ENCODE measurements around the gene NFKBIL1. TPM values are rescaled to one million over a fixed set of nuclear protein-coding genes. Genes with fewer than 3 reads are reported as not detected.

The NFKBIL1 gene
- total and polyA plus RNA-seq, 2 of the 4 experiments (the other 2 are of a cell fraction): 7.8 to 10.8 TPM

DNA sequence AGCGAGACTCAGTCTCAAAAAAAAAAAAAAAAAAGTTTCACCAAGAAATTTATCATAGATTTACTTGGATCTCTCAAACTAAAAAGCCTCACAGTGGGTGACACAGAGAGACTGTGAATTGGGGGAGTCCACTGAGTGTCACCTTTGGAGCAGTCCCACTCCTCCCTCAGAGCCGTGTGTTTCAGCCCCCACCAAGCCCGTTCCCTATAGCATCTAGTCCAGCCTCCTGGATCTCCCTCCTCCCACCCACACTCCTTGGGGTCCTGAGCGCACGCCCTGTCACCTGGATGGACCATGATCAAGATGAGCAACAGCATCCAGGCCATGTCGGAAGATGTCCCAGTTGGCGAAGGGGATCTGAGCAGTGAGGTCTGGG lies 45.0 kb downstream of the NFKBIL1 start:
- H3K79me1 ChIP-seq (ENCODE audit: low read depth in 1 of 2, low read length in 2 of 2): no peaks in the 10 kb centered on the region
- no peak overlapping the region for H3K18ac ChIP-seq (ENCODE audit: low read depth, low read length)
- no peak overlapping the region for H3K56ac ChIP-seq (ENCODE audit: extremely low read depth, insufficient read depth, low read length)
- ATAC-seq (ENCODE audit: low read depth) (no peak), DNase-seq (no peak)
- no peak overlapping the region for H4K91ac ChIP-seq (ENCODE audit: insufficient read depth, low read depth, low read length)
- no peak overlapping the region for H3K14ac ChIP-seq (replicated peaks; ENCODE audit: low read depth, low read length)
- H3K4me1 ChIP-seq (ENCODE audit: control insufficient read depth, insufficient read depth, low read length): no peaks in the 10 kb centered on the region
- H2AFZ ChIP-seq (replicated peaks; ENCODE audit: low read length, poor library complexity): peak overlapping the region; percentile 34
- no peak overlapping the region for H3K4me2 ChIP-seq (ENCODE audit: low read depth, low read length)
- POLR2A ChIA-PET (ENCODE audit: unreplicated experiment): no interaction called here
- no peaks in the 10 kb centered on the region for H3K9me3 ChIP-seq (ENCODE audit: control insufficient read depth, insufficient read depth, low read length)
- H3K4ac ChIP-seq (ENCODE audit: low read depth, low read length): no peak overlapping the region
- intact Hi-C loops (cut with micrococcal nuclease) (no loop called here), dilution Hi-C loops (cut with HindIII; ENCODE audit: low sequenced_read_pairs, unreplicated experiment) (no loop called here), in situ Hi-C loops (cut with MboI; ENCODE audit: low sequenced_read_pairs) (no loop called here)
- no peaks in the 10 kb centered on the region for H3K36me3 ChIP-seq (ENCODE audit: control insufficient read depth, insufficient read depth, low read length)
- BruUV-seq (replicated peaks): no TSS peak
- H3K9ac ChIP-seq (ENCODE audit: low read depth, low read length): no peak overlapping the region
- H3K4me3 ChIP-seq (ENCODE audit: insufficient read depth, low read depth, low read length): no peak overlapping the region
- H2BK120ac ChIP-seq (ENCODE audit: low read depth, low read length): no peak overlapping the region
- H3K27ac ChIP-seq (ENCODE audit: insufficient read depth, low read length): no peak overlapping the region
- no peak overlapping the region for H2AK9ac ChIP-seq (replicated peaks; ENCODE audit: low read depth, low read length, poor library complexity)
- WGBS, 2 experiments (ENCODE audit: extremely low coverage in 2 of 2, insufficient read length in 1 of 2): 74% methylated on average over 3 of the region's 7 CpGs; no CpG with 5 or more reads in 1 of the 2 experiments
- H2BK15ac ChIP-seq (ENCODE audit: low read depth, low read length): no peak overlapping the region
- H3K9me1 ChIP-seq (ENCODE audit: insufficient read depth, low read length): peaks cover 3% of the 10 kb centered on the region; the same call in 1 of the 2 replicates
- H4K8ac ChIP-seq (ENCODE audit: low read depth in 2 of 2, low read length in 2 of 2): no peak overlapping the region
- H2AK5ac ChIP-seq (ENCODE audit: low read depth, low read length): no peak overlapping the region
- CTCF ChIA-PET: interaction anchor here (1.1 kb wide), 1 partner anchor 46 kb away, joined by 4 read pairs; the partner anchor contains the start of gene ATP6V1G2
- peaks cover 4% of the 10 kb centered on the region for H3K27me3 ChIP-seq (ENCODE audit: control insufficient read depth, insufficient read depth, low read length)
- H2BK5ac ChIP-seq (ENCODE audit: low read depth, low read length, poor library complexity, severe bottlenecking): no peak overlapping the region
- no peak for TF ChIP-seq MAZ (IDR thresholded peaks at IDR 0.05; ENCODE audit: borderline replicate concordance, low read depth, low read length)
- TF ChIP-seq SMC3 (IDR thresholded peaks at IDR 0.05; ENCODE audit: low read depth, low read length): no peak
- no peak for TF ChIP-seq FOS (IDR thresholded peaks at IDR 0.05; ENCODE audit: low read depth, low read length)
- no peak for TF ChIP-seq MAFK (IDR thresholded peaks at IDR 0.05; ENCODE audit: low read depth, low read length)
- TF ChIP-seq RAD21 (IDR thresholded peaks at IDR 0.05; ENCODE audit: low read length): no peak
- no peak for TF ChIP-seq CHD1 (IDR thresholded peaks at IDR 0.05; ENCODE audit: low read depth, low read length)
- no peak for TF ChIP-seq RCOR1 (IDR thresholded peaks at IDR 0.05; ENCODE audit: insufficient replicate concordance, low read length)
- TF ChIP-seq MXI1 (IDR thresholded peaks at IDR 0.05; ENCODE audit: borderline replicate concordance, low read depth, low read length): no peak
- TF ChIP-seq, protein P1, sequence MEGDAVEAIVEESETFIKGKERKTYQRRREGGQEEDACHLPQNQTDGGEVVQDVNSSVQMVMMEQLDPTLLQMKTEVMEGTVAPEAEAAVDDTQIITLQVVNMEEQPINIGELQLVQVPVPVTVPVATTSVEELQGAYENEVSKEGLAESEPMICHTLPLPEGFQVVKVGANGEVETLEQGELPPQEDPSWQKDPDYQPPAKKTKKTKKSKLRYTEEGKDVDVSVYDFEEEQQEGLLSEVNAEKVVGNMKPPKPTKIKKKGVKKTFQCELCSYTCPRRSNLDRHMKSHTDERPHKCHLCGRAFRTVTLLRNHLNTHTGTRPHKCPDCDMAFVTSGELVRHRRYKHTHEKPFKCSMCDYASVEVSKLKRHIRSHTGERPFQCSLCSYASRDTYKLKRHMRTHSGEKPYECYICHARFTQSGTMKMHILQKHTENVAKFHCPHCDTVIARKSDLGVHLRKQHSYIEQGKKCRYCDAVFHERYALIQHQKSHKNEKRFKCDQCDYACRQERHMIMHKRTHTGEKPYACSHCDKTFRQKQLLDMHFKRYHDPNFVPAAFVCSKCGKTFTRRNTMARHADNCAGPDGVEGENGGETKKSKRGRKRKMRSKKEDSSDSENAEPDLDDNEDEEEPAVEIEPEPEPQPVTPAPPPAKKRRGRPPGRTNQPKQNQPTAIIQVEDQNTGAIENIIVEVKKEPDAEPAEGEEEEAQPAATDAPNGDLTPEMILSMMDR (conservative IDR thresholded peaks at IDR 0.05; ENCODE audit: low read depth, low read length): no peak
- no peak for TF ChIP-seq CEBPB (IDR thresholded peaks at IDR 0.05; ENCODE audit: low read depth, low read length)
- TF ChIP-seq POLR2A (IDR thresholded peaks at IDR 0.05; ENCODE audit: low read depth, low read length): no peak
- no peak for TF ChIP-seq NFE2L2 (IDR thresholded peaks at IDR 0.05; ENCODE audit: low read depth, low read length)
- TF ChIP-seq, protein P2, sequence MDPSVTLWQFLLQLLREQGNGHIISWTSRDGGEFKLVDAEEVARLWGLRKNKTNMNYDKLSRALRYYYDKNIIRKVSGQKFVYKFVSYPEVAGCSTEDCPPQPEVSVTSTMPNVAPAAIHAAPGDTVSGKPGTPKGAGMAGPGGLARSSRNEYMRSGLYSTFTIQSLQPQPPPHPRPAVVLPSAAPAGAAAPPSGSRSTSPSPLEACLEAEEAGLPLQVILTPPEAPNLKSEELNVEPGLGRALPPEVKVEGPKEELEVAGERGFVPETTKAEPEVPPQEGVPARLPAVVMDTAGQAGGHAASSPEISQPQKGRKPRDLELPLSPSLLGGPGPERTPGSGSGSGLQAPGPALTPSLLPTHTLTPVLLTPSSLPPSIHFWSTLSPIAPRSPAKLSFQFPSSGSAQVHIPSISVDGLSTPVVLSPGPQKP (IDR thresholded peaks at IDR 0.05; ENCODE audit: borderline replicate concordance, low read depth, low read length): no peak
- no peak for TF ChIP-seq BHLHE40 (IDR thresholded peaks at IDR 0.05; ENCODE audit: low read depth, low read length)
- TF ChIP-seq, protein P3, sequence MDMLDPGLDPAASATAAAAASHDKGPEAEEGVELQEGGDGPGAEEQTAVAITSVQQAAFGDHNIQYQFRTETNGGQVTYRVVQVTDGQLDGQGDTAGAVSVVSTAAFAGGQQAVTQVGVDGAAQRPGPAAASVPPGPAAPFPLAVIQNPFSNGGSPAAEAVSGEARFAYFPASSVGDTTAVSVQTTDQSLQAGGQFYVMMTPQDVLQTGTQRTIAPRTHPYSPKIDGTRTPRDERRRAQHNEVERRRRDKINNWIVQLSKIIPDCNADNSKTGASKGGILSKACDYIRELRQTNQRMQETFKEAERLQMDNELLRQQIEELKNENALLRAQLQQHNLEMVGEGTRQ (IDR thresholded peaks at IDR 0.05; ENCODE audit: low read depth, low read length): no peak
- TF ChIP-seq RFX5 (IDR thresholded peaks at IDR 0.05; ENCODE audit: low read depth, low read length): no peak
- H2BK20ac ChIP-seq (ENCODE audit: low read depth, low read length): no peak overlapping the region
- H4K20me1 ChIP-seq (ENCODE audit: insufficient read depth, low read length): no peaks in the 10 kb centered on the region
- H3K23ac ChIP-seq (ENCODE audit: low read depth, low read length): no peak overlapping the region
- H4K5ac ChIP-seq (ENCODE audit: low read depth, low read length): no peak overlapping the region

Measured in IMR-90 (cell line).